NCI-H748 treated with DMSO at 0.1 percent for 48 hours (cell line): Measurements from ENCODE around the gene LRWD1.
"Not testable (repeated sequence)": the region's sequence is repeated elsewhere in the genome, so short reads cannot be mapped to it uniquely, and the experiment has no call there.

Source experiments
- DNase-seq: peaks from one replicate; lab custom pipeline; 2025; lab: John Stamatoyannopoulos, UW

LRWD1 gene

GRCh38 chr7:102498321-102498720 is 33.5 kb downstream of the LRWD1 start:
- not testable (repeated sequence) for DNase-seq

- not testable (repeated sequence) for DNase-seq
Observed at GRCh38 chr7:102503141-102503540, 38.4 kb downstream of the LRWD1 start.

GRCh38 chr7:102505298-102506185 is 40.8 kb downstream of the LRWD1 start:
- DNase-seq = not testable (repeated sequence)

- DNase-seq = not testable (repeated sequence)
Observed at GRCh38 chr7:102507410-102508088, 42.8 kb downstream of the LRWD1 start.

GRCh38 chr7:102510575-102510974 is 45.8 kb downstream of the LRWD1 start:
- not testable (repeated sequence) for DNase-seq

- DNase-seq = not testable (repeated sequence)
Observed at GRCh38 chr7:102511860-102512522, 47.2 kb downstream of the LRWD1 start.

- DNase-seq = not testable (repeated sequence)
Observed at GRCh38 chr7:102512642-102513221, 47.9 kb downstream of the LRWD1 start.

- DNase-seq = not testable (repeated sequence)
Observed at GRCh38 chr7:102514881-102515721, 50.3 kb downstream of the LRWD1 start.

GRCh38 chr7:102515889-102516288 is 51.1 kb downstream of the LRWD1 start:
- not testable (repeated sequence) for DNase-seq

- not testable (repeated sequence) for DNase-seq
Observed at GRCh38 chr7:102516951-102517350, 52.2 kb downstream of the LRWD1 start.

- DNase-seq = not testable (repeated sequence)
Observed at GRCh38 chr7:102517550-102518147, 52.9 kb downstream of the LRWD1 start, which contains the start of gene RASA4B. TSS of gene RASA4B (minus strand) at chr7:102517777. CDS start at chr7:102517710, 67 bp downstream.

- not testable (repeated sequence) for DNase-seq
Observed at GRCh38 chr7:102520797-102521196, 56.0 kb downstream of the LRWD1 start.
